ENCODE results near the gene CACUL1.
A peak's percentile ranks its signal among the peaks of the same experiment; 100 is the strongest.

CACUL1 gene

DNA sequence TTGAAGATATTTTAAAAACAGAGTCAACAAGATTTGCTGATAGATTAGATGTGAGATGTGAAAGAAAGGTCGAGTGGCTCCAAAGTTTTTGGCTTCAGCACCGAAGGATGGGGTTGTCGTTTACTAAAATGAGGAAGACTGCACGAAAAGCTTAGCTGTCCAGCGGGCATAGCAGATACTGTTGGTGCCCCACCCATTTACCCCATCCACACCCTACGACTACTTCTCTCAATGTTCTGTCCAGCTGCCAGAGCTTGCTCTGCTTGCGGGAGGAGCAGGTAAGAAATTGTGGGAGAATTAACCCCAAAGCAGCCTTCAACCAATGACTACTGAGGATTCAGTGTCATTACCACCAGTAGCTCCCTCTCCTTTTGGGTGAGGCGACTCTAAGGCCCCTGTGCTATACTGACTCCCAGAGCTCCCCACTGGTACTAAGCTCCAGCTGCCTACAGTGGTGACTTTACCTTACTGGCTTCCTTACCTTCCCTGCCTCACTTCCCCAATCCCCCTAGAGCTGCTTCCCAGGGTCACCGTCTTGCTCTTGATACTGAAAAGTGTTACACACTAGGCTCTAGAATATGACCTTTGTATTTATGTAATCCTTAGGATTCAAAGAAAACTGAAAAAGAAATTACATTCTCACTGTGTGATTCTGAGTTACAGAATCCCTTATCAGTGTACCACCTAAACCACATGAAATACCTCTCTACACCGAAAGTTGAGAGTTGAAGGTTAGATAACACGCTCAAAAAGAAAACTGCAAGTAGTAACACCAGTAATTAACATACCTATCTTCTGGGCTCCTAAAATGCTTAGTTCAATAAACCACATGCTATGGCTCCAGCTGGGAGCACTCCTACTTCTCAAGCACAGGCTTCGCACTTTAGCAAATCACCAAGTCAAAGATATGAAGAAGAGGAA lies 22.3 kb downstream of the CACUL1 start:
- no peak for DNase-seq

DNA sequence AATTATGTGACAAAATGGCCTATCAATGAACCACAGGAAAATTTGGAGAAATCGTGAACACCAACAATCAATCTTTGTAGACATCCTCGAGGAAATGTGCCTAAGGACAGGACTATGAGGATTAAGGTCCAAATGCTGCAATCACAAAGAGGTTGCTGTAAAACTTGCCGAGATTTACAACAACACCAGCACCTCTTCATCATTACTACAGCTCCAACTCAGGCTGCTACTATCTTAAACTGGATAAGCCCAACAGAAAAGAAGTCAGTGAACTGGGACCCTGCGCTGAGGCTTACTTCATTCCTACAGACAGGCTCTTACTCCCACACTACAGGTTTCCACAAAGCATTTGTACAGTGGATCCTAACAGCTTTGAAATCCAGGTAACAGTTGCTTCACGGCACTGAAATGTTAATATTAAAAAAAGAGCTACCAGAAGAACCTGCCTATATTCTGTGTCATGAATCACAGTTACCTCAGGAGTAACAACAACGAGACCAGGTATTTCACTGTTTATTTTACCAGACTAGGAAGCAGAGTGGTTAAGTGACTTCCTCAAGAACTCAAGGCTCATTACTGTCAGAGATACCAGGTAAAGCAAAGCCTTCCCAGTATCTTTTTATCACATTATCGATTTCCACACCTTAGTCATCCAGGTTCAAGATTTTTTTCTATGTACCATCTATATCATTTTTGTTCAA lies 23.9 kb downstream of the CACUL1 start:
- no peak for DNase-seq

DNA sequence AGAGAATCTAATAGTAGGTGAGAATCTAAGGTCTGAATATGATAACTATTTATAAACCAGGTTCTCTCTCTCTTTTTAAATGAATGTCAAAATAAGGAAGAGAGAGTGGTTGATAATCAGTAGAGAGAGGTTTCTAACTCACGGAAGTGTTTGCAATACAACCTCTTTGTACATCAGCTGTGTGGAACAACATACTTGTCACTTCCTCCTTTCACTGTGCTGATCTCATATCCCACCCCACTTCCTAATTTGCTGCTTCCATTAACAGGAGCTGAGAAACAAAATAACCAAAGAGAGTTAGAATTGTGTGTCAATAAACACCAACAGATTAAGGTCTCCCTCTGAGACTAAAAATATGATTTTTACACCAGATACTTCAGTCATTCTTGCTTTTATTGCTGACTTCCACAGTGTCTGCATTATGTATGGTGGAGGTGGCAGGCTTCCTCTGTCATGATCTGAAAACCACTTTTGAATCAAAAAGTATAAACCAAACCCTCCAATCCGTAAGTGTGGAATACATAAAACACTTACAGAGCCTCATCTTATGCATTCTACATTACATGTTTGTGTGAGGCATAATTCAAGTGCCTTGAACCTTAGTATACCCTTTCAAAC lies 25.0 kb downstream of the CACUL1 start:
- DNase-seq: no peak

DNA sequence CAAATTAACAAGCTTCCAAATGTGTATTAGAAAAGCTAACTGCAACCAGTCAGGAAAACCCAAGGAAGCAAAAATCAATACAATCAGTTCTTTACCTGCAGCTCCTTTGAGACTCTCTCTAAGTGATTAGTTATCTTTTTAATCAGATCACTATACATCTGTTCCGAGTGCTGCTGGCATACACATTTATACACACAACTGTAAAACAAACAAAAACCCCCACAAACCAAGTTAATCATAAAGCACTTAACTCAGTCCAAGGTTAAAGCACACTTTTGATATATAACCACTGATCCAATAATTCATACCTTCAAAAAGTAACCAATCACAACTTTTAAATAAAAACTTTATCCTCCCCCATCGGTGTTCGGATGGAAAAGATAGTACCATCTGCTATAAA lies 25.6 kb downstream of the CACUL1 start:
- no peak for DNase-seq

DNA sequence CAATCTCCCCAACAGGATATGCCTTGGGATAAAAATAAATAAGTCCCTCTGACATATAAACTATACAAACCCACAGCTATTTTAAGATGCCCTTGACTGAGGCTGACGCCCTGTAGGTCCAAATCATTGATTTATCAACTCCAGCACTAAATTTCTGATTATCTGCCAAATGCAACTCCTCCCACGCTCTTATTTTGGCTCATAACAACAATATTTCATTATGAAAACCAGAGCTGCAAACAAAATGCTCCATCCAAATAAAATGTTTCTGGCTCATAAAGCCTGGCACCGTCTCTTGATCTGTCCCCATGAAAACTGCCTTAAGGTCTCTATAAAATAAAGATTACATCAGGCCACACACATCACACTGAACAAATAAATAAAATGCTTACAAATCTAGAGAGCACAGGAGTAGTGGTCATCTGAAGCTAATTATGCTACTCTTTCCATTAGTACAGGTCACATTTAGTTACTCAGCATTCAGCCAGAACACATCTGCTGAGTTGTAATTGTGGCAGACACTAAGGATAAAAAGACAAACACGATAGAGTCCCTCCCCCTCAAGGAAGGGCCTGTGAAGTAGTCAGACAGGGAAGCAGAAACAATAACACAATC lies 28.8 kb downstream of the CACUL1 start:
- DNase-seq: peak; percentile 30

DNA sequence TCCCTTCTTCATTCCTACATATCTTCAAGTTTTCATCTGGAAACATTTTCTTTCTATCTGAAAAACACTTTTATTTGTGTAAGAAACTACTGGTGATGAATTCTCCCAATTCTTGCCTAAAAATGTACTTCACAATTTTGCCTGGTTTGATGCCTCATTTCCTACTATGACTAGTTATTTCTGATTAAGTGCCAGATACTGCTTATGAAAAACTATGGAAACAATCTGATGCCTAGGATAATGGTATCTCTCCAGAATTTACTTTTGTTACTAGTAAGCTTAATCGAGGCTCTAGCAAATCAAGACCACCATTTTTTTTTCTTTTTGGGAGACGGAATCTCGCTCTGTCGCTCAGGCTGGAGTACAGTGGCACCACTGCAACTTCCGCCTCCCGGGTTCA lies 31.3 kb downstream of the CACUL1 start:
- no peak for DNase-seq

DNA sequence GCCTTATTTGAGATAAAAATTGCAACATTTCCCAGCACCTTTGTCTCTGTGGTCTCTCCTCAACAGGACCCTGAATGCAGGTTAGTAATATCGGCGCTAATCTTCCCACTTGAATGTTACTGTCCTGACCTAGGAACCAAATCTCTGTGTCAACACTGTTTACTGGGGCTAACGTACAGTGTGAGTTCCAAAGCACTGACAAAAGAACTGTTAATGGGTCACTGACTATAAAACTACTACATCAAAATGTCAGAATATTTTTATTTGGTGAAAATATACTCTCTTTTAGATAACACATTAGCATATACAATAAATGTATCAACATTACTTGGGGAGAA lies 33.3 kb downstream of the CACUL1 start:
- DNase-seq: no peak

DNA sequence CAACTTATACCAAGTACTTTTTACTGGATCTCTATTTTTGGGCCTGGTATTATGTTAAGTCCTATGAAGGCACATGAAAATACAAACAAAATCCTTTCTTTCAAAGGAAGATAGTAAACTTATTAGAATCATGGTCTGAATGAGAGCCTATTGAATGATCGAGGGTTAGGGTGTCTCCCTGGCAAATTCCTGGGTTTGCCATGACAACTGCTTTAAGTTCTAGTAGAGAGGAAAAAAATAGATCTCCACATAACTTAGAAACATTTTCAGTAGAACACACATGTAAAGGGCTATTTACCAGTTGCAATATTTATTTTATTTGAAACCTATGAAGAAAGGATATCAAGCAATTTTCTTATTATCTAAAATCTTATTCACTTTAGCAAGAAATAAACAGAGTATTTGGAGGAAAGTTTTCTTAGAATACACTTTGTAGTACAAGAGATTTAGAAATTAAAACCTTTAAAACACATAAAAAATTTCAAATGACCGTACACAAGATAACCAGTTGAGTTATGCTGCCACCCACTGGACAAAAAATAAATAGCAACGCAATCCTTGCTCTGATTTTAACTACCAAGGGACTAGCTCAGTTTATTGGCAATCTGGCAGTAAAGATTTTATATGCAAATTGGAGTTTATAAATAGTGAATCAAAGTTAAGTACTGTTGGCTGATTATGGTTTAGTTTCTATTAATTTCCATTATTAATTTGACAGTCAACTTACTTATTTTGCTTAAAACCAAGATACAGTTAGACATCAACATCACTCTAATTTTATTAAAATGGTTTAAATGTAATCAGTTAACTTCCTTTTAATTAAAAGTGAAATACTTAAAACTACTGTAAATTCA lies 33.9 kb downstream of the CACUL1 start:
- DNase-seq: peak; percentile 35

DNA sequence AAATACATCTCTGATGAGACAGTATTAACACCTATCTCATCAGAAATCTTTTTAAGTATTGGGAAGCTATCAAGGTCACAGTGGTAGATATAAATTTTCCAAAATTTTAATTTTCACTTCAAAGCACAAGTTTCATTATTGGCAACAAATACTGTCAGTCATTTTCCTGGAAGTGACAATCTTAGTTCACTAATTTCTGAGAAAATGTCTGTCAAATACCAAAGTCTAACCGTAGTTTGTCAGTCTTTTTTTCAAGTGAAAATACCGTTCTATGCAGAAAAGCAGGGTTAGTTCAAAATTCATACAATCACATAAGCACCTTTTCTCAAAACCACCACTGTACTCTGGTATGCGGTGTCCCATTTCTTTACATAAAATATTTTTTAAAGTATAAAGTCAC lies 40.4 kb downstream of the CACUL1 start:
- DNase-seq: no peak

DNA sequence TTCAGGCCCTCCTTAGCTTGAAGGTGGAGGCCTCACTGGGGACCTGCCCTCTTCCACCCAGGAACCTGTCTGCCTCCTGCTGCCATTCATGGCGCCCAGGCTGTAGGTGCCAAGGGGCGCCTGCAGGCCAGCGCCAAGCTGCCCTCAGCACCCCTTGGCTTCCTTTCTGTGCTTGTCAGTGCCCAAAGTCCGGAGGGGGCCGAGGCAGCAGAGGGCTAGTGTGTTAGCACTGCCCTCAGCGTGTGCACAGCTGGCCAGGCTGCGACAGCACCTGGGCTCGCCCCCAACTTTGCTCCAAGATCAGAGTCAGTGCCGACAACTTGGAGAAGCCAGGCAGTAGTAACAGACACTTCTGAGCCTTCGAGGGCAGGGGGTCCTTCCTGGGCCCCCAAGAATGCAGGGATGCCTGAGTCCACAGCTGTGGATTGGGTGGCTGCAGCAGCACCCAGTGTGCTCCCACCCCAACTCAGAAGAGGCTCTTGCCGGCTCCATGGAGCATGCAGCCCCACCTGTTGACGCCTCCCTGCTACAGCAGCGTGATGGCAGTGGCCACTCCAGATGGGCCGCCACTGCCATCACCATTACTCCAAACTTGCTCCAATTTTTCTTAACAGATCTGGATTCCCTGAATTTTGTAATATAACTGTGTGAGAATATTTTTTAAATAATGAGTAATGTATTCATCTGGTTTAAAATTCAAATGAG lies 41.7 kb downstream of the CACUL1 start:
- DNase-seq: no peak

DNA sequence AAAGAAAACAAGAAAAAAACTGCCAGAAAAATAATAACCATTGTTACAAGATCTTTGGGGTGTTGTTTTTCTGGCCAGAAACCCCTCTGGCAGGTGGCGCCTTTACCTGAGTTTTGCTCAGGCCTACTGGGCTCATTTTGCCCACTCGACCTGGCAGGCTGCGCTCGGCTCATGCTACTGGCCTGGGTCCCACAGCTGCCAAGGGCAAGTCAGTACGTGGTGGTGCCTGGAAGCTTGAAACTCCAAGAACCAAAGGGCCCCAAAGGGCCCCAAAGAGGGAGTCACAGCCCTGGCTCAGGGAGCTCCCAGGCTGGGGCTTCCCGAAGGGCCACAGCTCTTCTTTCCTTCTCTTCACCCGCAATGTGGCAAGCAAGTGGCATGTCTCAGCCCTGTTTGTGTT lies 42.7 kb downstream of the CACUL1 start:
- DNase-seq: no peak

DNA sequence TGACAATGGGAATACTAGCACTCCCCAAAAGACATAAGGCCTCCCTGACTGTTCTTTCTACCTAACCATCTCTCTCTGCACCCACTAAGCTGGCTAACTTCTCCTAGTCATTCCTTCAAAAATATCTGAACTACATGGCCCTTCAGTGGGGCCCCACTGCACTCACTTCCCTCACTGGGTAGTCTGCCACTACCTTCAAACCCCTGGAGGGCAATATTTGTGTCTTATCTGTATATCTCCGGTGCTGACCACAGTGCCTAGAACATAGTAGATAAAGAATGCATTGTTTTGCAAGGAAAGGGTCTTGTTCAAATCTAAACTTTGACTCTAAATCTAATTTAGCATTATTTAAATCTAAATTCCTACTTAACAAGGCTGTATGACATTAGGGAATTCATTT lies 44.3 kb downstream of the CACUL1 start:
- DNase-seq: no peak

DNA sequence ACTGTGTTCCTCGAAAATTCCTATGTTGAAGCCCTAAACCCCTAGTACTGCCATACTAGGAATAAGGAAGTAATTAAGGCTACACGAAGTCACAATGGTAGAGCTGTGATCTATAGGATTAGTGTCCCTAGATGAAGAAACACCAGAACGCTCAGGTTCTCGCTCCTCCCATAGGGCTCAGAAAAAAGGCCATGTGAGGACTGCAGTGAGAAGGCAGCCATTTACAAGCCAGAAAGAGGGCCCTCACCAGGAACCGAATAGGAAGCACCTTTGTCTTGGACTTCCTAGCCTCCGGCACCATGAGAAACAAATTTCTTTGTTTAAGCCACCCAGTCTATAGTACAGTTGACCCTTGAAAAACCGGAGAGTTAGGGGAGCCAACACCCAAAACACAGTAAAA lies 46.2 kb downstream of the CACUL1 start:
- DNase-seq: no peak

DNA sequence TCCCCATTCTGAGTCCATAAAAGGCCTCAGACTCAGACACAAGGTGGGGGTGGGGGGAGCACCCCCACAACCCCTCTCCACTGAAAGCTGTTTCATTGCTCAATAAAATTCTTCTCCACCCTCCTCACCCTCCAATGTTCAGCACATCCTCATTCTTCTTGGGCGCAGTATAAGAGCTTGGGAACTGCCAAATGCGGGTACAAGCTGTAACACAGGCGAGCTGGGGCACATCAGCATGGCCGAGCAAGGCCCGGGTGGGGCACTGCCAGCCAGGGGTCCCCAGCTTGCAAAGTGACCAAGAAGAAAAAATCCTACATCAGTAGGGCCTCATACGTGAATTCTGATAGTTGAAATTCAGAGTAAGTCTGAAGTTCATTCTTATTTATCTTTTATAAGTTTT lies 50.1 kb downstream of the CACUL1 start:
- no peak for DNase-seq

DNA sequence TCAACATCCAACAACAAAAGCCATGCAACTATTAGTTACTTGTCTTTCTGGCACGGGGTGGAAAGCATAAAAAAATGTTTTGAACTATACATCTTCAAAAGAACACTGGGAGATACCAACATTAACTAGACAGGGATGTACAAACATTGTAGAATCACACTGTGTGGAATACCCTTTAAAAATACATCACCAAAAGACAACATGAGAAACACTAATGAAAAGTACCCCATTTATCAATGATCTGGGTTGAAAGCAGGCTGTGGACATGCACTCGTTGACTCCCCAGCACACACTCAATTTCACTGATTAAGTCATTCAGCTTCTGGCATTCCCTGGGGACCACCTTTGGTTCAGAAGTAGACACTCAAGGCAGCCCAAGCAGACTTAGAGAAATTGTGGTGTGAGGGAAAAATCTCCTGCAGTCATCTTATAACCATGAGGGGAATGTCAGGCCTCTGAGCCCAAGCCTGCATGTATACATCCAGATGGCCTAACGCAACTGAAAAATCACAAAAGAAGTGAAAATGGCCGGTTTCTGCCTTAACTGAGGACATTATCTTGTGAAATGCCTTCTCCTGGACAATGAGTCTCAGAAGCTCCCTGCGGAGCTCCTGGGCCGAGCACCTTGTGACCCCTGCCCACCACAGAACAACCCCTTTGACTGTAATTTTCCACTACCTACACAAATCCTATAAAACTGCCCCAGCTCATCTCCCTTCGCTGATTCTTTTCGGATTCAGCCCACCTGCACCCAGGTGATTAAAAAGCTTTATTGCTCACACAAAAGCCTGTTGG lies 53.0 kb downstream of the CACUL1 start:
- DNase-seq: no peak

DNA sequence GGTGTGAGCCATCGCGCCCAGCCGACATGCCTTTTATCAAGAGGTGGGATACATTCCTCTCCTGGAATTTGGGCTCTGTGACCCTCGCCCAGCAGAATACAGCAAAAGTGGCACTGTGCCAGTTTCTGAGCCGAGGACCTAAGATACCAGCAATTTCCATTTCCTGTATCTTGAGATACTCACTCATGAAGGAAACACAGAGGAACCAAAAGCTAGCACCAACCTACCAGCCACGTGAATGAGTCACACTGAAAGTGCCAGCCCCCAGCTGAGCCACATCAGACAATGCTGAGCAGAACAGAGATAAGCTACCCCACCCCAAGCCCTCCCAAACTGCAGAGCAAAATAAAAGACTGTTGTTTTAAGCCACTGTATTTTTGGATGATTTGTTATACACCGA lies 56.3 kb downstream of the CACUL1 start:
- no peak for DNase-seq

DNA sequence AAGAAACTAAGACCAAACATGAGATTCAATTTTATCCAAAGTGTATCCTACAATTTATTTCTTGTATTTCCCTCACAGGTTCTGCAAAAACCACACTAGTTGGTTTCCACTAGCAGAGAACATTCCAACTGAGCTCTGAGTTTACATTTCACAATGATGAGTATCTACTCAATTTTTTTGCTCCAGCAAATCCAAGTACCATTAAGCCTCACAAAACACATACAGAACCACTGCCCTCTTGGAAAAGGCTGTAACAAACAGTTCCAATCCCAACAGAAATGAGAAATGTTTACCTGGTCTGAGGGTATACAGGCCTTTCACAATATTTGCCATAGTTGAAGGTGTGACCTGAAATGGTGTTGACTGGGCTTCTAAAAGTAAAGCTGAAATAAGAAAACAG lies 59.9 kb downstream of the CACUL1 start:
- no peak for DNase-seq

DNA sequence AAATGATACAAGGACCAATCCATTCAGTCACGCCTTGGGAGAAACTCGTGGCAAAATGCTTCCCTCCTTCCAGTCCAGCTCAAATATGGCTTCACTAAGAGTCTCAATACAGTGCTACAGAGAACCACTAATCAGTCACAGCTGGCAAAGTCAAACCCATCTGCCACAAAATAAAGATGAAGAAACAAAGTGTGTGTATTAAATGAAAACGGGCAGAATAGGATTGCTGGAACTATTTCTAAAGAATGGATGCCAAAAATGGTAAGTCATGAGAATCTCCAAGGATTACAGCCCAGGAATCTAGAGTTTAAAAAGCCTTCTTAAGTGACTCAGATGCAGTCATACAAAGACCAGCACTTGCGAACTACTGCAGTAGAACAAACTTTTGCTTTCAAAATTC lies 61.9 kb downstream of the CACUL1 start:
- DNase-seq: no peak

DNA sequence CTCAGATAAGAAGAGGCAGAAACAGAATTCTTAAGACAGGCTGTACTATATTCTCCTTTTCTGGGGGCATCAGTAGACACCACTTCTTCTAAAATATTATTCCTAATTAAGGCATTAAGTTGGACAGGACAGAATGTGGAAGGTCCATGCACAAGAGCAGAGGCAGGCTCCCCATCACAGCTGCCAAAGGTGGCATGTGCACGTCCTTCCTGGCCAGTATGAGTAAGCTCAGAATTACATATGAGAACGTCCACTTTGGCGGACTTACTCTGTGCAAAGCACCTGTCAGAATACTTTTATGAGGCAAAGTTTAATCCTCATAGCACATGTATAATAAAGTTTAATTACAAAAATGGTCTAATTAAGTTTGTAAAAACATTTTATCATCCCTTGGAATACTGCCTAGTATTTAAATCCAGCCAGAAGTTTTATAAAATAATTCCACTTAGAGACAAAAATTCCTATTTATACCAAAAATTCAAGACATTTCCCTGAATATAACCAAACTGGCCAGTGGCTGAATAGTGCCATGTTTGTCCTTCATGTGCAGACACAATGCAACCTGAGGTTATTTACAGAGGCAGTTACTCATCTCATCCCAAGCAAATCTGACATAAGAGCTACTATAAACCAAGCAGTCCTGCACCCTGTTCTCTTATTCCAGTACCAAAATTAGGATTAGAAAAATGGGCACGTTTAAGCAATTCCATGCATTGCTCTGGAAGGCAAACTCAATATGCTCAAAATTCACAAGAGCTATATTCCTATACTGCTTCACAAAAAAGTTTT lies 65.5 kb downstream of the CACUL1 start:
- DNase-seq: no peak

DNA sequence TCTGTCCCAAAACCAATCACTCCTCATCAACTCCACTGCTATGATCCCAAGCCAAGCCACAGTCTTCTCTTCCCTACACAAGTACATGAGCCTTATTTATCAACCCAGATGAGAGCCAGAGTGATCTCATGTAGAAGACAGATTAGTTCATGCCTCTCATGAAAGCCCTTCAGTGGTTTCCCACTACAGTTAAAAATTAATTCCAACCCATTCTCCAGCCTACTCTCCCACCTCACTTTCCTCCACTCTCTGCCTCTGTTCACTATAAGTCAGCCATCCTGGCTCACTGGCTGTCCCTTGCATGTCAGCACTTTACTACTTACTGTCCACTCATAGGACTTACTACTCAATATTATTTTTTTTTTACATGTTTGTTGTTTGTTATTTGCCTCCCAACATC lies 67.3 kb downstream of the CACUL1 start:
- DNase-seq: no peak
